HG03354 (cell line): ENCODE results near the gene SMARCAL1.

Source experiments
- ATAC-seq: cut with Tn5 transposase; IDR thresholded peaks from one replicate; pipeline ENCODE4 v1.9.1; 2021; ENCODE audit warnings: mild to moderate bottlenecking; ENCODE audit not compliant: unreplicated experiment, poor library complexity, severe bottlenecking

SMARCAL1 gene

DNA sequence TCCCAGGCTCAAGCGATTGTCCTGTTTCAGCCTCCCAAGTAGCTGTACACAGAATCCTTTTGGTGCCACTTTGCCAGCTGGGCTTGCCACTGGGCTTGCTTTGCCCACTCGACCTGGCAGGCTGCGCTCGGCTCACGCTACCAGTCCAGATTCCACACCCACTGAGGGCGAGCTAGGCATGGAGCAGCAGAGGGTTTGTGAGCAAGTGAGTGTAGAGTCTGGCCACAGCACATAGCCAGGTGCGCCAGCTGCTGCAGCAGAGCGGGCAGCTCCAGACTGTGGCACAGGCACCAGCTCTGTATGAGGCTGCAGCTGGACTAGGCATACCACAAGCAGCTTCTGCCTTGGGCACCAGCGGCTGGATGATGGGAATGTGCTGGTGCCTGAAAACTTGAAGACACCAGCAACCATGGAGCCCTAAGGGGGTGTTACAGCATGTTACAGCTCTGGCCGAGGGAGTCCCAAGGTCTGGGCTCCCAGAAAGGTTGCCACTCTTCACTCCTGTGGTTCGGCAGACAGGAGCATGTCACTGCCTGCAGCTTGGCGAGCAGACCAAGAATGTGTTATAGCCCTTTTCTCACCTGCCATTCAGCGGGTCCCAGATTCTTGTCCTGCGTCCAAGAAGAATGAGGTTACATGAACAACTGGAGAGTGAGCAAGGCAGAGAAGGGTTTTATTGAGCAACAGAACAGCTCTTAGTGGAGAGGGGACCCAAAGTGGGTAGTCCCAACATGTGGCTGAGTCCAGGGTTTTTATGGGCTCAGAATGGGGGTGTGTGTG, 12.9 kb downstream of the SMARCAL1 start:
- ATAC-seq: no peak

DNA sequence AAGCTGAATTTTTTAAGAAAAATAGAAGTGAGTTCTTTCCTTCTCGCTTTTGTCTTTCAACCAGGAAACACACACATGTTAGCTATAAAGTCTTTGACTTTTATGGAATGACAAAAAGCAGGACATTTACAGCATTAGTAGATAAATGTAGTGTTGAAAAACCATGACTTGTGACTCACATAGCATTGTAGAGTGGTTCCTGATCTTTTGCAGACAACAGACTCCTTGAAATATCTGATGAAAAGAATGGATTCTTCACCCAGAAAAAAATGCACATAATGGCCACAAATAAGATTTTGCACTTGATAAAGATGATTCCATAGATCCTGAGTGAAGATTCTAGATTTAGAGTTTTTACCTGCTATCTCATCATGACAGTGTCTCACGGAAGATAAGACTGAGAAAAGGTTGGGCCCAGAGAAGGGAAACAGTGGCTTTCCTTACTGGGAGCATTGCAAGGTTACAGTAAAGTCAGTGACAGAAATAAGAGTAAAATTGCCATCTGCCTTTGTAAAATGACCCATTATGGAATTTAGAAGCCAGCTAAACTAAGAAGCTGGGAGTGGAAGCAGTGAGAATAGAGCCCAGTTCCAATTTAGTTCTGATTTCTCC, 14.0 kb downstream of the SMARCAL1 start:
- no peak for ATAC-seq

DNA sequence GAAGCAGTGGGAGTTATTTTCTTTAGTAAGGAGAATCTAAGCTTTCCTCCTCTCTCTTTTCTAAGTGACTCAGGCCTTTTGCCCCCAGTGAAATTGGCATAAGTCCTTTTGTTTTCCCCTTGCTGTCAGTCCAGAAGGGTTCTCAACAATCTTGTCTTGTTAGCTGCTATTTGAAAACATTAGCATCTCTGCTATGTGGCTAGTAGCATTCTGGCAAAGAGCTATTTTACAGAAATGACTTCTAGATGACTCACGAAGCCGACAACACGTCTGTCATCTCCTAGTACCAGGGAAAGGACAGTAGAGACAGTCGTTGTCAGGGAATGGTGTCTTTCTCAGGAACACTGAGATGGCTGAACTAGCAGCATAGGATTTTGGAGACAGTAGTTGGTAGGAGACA, 14.7 kb downstream of the SMARCAL1 start:
- ATAC-seq: no peak

DNA sequence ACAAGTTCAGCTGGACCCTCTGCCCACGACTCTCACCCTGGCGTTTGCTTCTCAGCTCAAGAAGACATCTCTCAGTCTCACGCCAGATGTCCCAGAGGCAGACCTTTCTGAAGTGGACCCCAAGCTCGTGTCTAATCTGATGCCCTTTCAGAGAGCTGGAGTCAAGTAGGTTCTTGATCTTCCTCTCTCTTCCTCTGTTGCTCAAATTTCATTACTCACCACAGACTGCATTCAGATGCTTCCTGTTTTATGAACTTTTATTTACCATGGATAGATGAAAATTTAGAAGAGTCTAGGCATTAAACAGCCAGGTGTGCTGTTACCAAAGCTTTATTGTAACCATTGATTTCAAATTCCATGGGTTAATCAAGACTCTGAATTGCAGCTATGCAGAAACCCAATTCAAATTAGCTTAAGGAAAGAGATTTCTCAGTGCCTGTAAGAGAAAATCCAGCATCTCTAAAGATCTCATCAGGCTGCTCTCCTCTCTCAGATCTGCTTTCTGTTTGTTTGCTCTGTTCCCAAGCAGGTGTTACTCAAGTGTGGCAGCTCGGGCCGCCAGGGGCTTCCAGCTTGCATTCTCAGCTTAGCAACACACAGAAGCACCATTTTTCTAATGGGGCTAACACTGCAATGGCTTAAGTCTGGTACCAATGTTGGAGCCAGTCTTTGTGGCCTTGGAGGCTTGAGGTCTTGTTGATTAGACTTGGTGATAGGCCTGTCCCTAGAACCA, 16.5 kb downstream of the SMARCAL1 start:
- ATAC-seq: no peak

DNA sequence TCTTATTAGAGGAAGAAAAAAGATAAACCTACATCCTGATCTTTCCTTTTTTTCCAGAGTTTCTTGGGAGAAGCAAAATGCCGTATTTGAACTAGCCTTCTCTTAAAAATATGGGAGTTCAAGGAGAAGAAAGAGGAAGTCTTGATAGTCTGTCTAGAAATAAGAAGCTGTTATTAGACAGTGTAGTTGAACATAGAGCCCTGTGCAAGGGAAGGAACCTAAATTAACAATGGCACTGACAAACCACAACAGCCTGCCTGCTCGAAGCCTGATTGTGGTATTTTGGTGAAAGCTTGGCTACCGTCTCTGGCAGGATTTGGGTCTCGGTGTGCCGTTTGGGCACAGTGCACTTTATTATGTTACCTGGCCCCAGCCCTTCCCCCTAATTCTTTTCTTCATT, 17.1 kb downstream of the SMARCAL1 start:
- no peak for ATAC-seq

DNA sequence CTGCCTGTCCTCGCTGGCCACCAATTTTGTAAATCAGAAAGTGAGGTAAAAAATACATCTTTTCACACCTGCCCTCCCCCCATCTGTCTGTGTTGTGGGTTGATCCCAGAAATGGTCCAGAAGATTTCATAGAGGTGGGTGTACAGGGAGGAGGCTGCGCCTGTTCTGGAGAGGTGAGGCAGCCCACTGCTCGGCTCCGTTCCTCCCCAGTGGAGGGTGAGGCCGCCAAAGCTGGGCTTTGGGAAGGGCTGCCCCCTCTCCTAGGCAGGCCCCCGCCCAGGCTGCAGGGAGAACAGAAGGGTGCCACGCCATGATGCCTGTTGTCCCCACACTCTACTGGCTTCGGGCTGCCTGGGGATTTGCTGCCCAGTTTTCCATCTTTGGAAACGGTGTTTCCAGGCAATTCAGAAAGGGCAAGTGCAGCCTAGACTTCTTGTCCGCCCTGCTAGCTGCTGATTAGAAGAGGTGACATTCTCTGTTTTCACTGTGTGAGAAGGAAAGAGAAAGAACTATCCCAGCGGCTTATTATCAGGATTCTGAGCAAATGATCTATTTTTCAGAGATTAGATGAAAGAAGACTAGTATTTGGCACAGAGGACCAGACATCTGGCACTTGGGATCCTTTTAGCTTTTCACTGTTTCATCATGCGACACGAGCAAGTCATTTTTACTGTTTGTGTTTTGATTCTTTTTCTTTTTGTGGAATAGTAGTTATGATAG, 18.7 kb downstream of the SMARCAL1 start:
- ATAC-seq: no peak

DNA sequence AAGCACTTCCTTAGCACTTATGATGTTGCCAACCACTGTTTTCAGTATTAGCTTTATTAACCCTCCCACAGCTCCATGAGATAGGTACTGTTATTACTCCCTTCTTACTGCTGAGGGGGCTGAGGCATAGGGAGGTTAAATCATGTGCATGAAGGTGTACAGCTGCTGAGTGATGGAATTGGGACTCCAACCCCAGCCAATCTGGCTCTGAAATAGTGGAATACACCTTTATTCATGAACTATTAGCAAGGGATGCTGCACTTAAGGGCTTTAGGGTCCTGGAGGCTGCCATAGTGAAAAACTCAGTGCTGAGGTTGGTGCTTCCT, 19.2 kb downstream of the SMARCAL1 start:
- no peak for ATAC-seq

DNA sequence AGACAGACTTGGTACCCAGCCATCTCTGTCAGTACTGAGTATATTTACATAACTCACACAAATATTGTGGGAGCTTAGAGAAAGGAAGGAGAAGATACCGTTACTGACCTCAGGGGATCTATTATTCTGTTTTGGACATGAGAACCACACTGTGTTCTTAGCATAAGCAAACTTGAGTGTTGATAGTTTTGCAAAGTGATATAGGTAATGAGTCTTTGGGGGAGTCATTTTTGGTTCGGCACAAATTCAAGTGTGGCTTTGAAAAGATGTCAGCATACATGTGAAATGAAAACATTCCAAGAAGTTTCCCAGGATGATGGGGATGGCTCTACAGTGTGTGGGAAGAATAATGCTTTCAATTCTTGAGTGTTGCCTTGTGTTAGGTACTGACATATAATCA, 24.1 kb downstream of the SMARCAL1 start:
- no peak for ATAC-seq

DNA sequence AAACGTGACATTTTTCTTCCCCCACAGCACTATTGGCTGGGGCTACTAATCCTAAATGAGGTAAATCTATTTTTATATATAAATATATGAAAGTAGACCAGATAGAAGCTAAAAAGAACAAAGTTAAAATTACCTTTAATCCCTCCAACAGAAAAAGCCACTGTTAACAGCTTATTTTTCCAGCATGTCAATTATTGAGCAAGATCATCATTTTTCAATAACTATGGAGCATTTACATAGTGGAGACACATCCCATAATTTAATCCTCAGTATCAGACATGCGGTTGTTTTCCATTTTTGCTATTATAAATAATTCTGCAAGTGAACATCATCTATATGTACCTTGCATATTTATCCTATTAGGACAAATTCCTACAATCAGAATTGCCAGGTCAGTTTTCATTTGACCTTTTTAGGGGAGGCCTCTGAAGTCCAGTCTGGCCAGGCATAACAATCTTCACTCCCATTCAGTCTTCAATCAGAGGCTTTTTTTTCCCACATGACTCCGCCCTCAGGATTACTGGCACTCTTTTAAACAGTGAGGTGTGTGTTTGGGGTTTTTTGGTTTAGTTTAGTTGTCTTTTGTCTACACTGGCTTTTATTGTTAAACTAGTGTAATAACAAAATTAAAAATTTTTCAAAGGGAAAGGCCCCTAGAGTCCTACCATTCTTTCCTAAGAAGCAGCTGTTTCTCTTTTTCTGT, 29.2 kb downstream of the SMARCAL1 start:
- ATAC-seq: no peak

DNA sequence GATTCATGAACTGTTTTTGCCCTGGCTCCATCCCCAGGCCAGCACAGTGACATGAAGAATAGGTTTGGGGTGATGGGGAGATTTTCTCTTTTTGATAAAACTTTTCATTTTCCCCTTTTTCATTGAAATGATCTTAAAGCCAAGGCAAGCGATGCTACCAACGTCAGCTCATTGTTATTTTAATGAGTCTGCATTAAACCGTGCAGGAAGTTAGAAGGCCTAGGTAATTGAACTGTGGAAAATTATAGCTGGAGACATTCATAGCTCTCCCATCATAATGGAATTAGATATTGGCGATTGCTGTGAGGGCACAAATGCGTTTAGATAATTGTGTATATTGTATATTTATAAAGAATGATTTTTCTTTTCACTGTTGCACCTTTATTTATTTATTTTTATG, 33.2 kb downstream of the SMARCAL1 start:
- no peak for ATAC-seq

DNA sequence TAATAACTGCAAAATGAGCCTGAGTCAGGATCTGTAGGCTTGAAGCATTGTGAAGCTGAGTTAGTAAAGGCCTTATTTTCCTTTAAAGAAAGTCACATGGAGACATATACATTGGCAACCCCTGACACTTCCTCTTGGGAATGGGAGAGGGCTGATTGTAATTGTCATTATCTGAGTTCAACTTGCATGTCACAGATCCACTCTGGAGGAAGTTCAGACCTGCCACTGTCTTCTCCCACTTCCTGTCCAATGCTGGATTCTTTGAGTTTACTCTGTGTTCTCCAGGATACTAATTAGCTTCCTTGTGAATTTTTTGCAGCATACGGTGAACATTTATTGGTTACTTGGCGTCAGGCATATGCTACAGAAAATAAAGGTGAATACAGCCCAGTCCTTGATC, 34.1 kb downstream of the SMARCAL1 start:
- ATAC-seq: no peak

DNA sequence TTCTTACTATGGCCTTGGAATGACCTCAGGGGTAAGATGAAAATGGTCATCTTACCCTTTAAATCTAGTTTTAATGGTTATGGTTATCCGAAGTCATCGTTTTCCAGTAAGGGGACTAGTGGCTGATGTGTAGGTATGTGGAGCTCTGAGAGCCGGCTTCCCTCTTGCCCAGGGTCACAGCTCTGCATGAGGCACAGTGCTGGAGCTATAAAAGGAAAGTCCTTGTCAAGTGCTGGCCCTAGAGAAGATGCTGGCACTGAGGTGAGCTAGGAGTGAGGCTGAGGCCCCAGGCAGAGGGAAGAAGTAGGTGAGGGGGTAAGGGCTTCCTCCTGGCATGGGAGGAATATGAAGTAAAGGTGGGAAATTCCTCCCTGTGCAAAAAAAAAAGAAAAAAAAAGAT, 35.0 kb downstream of the SMARCAL1 start:
- no peak for ATAC-seq

DNA sequence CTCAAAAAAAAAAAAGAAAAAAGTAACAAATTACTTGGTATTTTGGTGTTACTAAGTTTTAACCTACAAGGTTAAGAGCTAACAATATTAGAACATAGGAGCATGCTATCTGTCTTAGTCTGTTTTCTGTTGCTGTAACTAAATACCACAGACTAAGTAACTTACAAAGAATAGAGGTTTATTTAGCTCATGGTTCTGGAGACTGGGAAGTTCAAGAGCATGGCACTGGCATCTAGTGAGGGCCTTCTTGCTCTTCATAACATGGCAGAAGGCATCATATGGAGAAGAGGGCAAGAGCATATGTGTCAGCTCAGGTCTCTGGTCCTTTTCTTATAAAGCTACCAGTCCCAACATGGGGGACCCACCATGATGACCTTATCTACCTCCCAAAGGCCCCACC, 36.5 kb downstream of the SMARCAL1 start:
- ATAC-seq: no peak

DNA sequence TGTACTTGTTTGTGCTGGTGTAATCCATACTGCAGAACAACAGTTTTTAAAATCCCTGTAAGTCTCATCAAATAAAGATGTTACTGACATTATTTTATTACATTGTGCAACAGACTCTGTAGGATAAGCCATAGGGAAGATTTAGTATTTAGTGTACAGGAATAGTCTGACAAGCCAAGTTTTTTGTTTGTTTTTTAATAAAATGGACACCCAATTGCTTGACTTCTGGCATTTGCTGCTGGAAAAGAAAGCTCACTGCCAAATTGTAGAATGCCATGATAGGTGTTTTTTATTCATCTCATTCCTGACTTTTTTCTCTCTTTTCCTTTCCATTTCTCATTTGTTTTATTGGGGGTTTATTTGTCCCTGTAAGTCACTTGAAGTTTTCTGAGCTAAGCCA, 38.1 kb downstream of the SMARCAL1 start:
- no peak for ATAC-seq

DNA sequence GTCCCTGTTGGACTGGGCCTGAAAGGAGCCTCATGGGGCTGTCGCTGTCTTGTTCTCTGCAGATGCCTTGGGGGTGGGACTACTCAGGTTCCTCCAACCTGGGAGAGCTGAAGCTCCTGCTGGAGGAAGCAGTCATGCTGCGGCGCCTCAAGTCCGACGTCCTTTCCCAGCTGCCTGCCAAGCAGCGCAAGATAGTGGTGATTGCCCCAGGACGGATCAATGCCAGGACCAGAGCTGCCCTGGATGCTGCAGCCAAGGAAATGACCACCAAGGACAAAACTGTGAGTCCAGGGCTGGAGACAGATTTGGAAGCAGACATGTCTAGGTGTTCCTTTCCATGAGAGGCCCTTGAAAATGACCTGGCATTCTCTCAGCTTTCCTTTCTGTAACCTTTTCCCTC, 38.5 kb downstream of the SMARCAL1 start:
- no peak for ATAC-seq

DNA sequence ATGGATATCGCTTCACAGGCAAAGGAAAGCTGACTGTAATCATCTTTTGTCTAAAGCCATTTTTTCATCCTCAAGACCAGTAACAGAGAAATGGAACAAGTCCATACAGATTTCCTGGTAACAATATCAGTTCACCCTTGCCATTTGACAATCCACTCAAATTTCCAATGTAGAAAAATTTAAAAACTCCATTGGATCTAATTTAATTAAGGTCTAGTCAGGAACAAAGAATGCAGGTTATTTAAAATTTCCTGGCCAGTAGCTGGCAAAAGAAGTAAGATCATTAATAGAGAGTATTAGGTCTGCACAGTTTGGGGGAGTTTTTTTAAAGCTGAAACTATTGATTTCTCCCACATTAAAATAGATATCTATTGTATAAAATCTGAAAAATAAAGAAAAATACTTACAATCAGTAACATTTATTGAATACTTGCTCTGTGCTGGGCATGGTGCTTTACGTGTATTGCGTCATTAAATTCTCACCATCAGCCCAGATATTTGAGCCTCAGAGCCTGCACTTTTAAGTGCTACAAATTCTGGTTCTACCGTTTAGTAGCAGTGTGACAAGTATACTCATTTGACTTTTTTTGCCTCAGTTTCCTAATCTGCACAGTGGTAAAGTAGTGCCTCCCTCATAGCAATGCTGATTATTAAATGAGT, 41.8 kb downstream of the SMARCAL1 start:
- ATAC-seq: no peak

DNA sequence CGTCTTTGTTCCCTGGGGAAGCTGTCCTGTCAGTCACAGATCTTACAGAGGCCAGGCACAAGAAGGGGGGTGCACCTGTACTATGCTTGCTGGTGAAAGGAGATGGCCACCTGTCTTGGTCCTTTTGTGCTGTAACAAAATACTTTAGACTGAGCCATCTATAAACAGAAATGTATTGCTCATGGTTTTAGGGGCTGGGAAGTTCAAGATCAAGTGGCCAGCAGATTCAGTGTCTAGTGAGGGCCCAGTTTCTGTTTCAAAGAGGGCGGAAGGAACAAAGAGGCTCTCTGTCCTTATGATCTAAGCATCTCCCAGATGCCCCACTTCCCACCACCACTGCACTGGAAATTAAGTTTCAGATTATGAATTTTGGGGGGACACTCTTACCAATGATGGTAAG, 50.9 kb downstream of the SMARCAL1 start:
- ATAC-seq: no peak

DNA sequence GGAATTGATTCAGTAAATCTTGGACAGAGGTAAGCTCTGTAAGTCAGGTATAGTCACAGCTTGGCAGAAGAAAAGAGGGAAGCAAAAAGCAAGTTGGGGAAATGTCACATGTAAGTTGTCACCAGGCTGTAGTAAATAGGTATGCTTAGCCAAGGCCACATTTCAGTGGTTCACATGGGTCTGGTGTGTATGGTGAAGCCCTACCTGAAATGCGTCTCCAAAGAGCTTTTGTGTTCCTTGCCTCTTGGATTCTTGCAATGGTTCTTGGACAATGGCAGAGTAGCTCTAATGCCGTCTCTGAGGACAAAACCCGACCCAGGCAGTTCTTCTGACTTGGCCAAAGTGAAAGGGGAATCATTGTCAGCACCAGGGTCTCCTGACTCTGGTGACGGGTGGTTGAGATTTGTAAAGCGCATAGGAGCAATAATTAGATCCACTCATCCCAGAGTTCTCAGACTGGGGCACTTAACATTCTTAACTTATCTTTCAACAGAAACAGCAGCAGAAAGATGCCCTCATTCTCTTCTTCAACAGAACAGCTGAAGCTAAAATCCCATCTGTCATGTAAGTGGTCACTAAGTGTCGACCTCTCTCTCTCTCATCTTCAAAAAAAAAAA, 51.9 kb downstream of the SMARCAL1 start:
- no peak for ATAC-seq

DNA sequence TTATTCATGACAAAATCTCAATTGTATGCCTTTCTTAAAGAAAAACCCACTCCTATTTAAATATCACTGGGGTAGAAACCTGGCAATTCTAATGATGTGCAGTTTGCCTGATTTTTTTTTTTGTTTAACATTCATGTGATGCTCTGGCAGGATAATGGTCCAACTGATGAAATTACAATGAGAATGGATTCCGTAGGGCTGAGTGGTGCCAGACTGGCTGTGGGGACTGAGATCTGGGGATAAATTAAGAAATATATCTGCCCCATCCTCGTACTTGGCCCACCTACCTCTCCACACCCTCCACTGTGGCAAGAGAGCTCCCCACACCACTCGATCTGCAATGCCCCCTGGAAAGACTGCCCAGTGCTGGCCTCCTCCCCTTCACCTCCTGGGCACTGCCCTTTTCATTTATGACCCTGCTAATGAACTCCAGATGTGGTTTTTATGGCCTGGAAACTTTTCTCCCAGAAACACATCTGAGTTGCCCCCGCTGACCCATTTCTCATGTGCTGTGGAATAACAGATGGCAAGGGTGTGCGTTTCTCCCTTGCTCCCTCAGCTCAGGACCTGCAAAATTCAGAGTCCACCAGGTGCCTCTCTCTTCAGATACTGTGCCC, 53.4 kb downstream of the SMARCAL1 start:
- ATAC-seq: no peak
